Mesendoderm (in vitro differentiated cells): ENCODE results near the gene USP12. TPM values are rescaled to one million over a fixed set of nuclear protein-coding genes. Genes with fewer than 3 reads are reported as not detected.
"Not testable (repeated sequence)": the region's sequence is repeated elsewhere in the genome, so short reads cannot be mapped to it uniquely, and the experiment has no call there.

Experiments used
- DNase-seq: peaks from one replicate; pipeline ENCODE4 v3.0.0; 2013
- H2AK5ac ChIP-seq: 2 replicates; pipeline ENCODE4 v1.6.1; 2013; ENCODE audit warnings: low read length, inconsistent platforms
- H2BK120ac ChIP-seq: 2 replicates; pipeline ENCODE4 v1.6.1; 2013; ENCODE audit warnings: low read depth, mild to moderate bottlenecking, low read length, moderate library complexity, mixed read lengths
- H2BK15ac ChIP-seq: replicated peaks from 2 replicates; pipeline ENCODE4 v1.6.1; 2013; ENCODE audit warnings: low read depth, mild to moderate bottlenecking, moderate library complexity
- H2BK5ac ChIP-seq: 2 replicates; pipeline ENCODE4 v1.6.1; 2013; ENCODE audit warnings: low read length, inconsistent platforms
- H3K18ac ChIP-seq: 2 replicates; pipeline ENCODE4 v1.6.1; 2013; ENCODE audit warnings: mild to moderate bottlenecking, low read length, mixed read lengths
- H3K23ac ChIP-seq: one replicate; pipeline ENCODE4 v1.6.1; 2013; ENCODE audit warnings: low read length
- H3K27ac ChIP-seq: 2 replicates; pipeline ENCODE4 v1.5.1; 2013; ENCODE audit warnings: low read depth, mild to moderate bottlenecking, inconsistent platforms, low read length, moderate library complexity
- H3K27me3 ChIP-seq: 2 replicates; pipeline ENCODE4 v1.6.1; 2013; ENCODE audit warnings: low read length, control low read depth, mild to moderate bottlenecking, inconsistent platforms; ENCODE audit not compliant: insufficient read depth, poor library complexity
- H3K36me3 ChIP-seq: 2 replicates; pipeline ENCODE4 v1.6.1; 2013; ENCODE audit warnings: low read length, inconsistent platforms; ENCODE audit not compliant: control insufficient read depth, insufficient read depth
- H3K4ac ChIP-seq: one replicate; pipeline ENCODE4 v1.6.1; 2013; ENCODE audit warnings: low read depth, mild to moderate bottlenecking, low read length, moderate library complexity
- H3K4me1 ChIP-seq: 2 replicates; pipeline ENCODE4 v1.6.1; 2013; ENCODE audit warnings: low read depth, low read length, inconsistent platforms; ENCODE audit not compliant: control insufficient read depth
- H3K4me2 ChIP-seq: 2 replicates; pipeline ENCODE4 v1.6.1; 2013; ENCODE audit warnings: low read length
- H3K4me3 ChIP-seq: 2 replicates; pipeline ENCODE4 v1.5.1; 2013; ENCODE audit warnings: mild to moderate bottlenecking, low read length
- H3K56ac ChIP-seq: one replicate; pipeline ENCODE4 v1.6.1; 2013; ENCODE audit warnings: low read length
- H3K79me1 ChIP-seq: 2 replicates; pipeline ENCODE4 v1.6.1; 2013; ENCODE audit warnings: low read length, inconsistent platforms
- H3K79me2 ChIP-seq: 2 replicates; pipeline ENCODE4 v1.6.1; 2013; ENCODE audit warnings: mild to moderate bottlenecking, low read length; ENCODE audit not compliant: control insufficient read depth, insufficient read depth
- H3K9ac ChIP-seq: 2 replicates; pipeline ENCODE4 v1.6.1; 2013; ENCODE audit warnings: low read length, inconsistent platforms
- H4K5ac ChIP-seq: one replicate; pipeline ENCODE4 v1.6.1; 2013; ENCODE audit warnings: low read length
- H4K8ac ChIP-seq: one replicate; pipeline ENCODE4 v1.6.1; 2013; ENCODE audit warnings: low read depth, mild to moderate bottlenecking, control low read depth, low read length, moderate library complexity
- WGBS: extraction: QIAGEN DNeasy Blood & Tissue Kit; methylation state at CpG from one replicate; pipeline ENCODE4 v1.1.7; 2013; ENCODE audit warnings: low lambda C conversion rate, missing lambda C conversion rate; ENCODE audit not compliant: insufficient coverage; ENCODE audit errors: extremely low coverage; 5-methylcytosine and 5-hydroxymethylcytosine counted together
- polyA plus RNA-seq, 2 experiments: library from polyadenylated mRNA; stranded (reverse); fragments of 200-250 nt; gene quantifications; one replicate each; pipeline ENCODE4 v1.2.3, GENCODE V29; 2013

The USP12 gene
- polyA plus RNA-seq (2013, experiment 1 of 2): 18.1 TPM
- polyA plus RNA-seq (2013, experiment 2 of 2): 18.5 TPM

DNA sequence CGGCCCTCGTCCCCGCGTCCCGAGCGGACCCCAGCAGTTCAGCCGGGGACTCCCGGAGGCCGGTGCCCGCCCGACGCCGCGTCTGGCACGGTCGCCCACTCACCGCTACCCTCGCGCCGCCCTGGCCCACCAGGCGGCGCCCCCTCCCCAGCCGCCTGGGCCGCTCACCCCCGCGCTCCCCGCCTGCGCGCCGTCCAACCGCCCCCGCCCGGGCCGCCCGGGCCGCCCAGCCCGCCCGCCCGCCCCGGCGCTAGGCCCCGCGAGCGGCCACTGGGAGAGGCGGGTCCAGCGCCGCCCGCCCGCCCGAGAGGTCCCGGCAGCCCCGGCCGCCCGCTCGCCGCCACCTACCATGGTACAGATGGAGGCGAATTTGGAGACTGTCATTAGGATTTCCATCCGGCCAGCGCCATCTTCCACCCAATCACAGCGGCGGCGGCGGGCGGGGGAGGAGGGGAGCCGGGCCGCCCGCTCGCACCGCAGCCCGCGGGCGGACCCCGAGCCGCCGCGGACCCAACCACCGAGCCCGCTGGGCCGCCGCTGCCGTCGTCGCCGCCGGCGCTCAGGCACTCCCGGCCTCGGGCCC, at the start of gene USP12:
Gene USP12 (minus strand): TSS at position 568 of the 583 bp plus-strand sequence. CDS start 172 bp downstream, at position 396.
- Histone ChIP-seq H3K27me3 (no peaks in the 10 kb centered on the region), H4K8ac (peak within 1 kb of the TSS; percentile 70), H3K36me3 (no peaks in the 10 kb centered on the region), H3K23ac (no peak within 1 kb of the TSS), H3K4ac (peak within 1 kb of the TSS; percentile 85), H3K18ac (peak within 1 kb of the TSS; percentile 100), H2AK5ac (no peak within 1 kb of the TSS), H3K4me1 (no peaks in the 10 kb centered on the region), H3K79me1 (peaks cover 5% of the 10 kb centered on the region), H3K9ac (peak within 1 kb of the TSS; percentile 78), H4K5ac (no peak within 1 kb of the TSS), H2BK5ac (no peak within 1 kb of the TSS), H3K27ac (peak within 1 kb of the TSS; percentile 95), H3K79me2 (peaks cover 32% of the 10 kb centered on the region), H3K56ac (peak within 1 kb of the TSS; percentile 88), H2BK15ac (peak within 1 kb of the TSS; percentile 87), H3K4me3 (peak within 1 kb of the TSS; percentile 64), H2BK120ac (peak within 1 kb of the TSS; percentile 82), H3K4me2 (peak within 1 kb of the TSS; percentile 64)
- no CpG with 5 or more reads among the region's 88 CpGs for WGBS
- DNase-seq: peak; percentile 64

- Histone ChIP-seq H3K36me3 (no peaks in the 10 kb centered on the region), H3K4me2 (no peak overlapping the region), H2BK120ac (no peak overlapping the region), H3K4ac (no peak overlapping the region), H3K4me3 (no peak overlapping the region), H3K18ac (no peak overlapping the region), H3K56ac (no peak overlapping the region), H3K79me1 (no peaks in the 10 kb centered on the region), H3K4me1 (no peaks in the 10 kb centered on the region), H3K27me3 (no peaks in the 10 kb centered on the region), H3K79me2 (no peaks in the 10 kb centered on the region), H3K23ac (no peak overlapping the region), H2AK5ac (no peak overlapping the region), H4K5ac (no peak overlapping the region), H4K8ac (no peak overlapping the region), H2BK15ac (no peak overlapping the region), H2BK5ac (no peak overlapping the region), H3K9ac (no peak overlapping the region), H3K27ac (no peak overlapping the region)
- no CpG with 5 or more reads among the region's 19 CpGs for WGBS
- DNase-seq: no peak
Measured at GRCh38 chr13:27219611-27220010, 48.0 kb upstream of the USP12 start.

DNA sequence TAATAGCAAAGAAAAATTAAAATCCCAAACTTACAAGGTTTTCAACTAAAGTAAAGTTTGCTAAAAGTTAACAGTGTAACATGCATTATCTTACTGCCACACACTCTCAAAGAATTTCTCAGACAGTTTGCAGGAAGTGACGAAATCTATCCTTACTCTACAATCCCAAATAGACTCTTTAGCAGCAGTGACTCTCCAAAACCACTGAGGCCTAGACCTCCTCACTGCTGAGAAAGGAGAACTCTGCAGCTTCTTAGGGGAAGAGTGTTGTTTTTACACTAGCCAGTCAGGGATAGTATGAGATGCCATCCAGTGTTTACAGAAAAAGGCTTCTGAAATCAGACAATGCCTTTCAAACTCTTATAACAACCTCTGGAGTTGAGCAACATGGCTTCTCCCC, 47.2 kb upstream of the USP12 start:
- not testable (repeated sequence) for H3K56ac ChIP-seq, H2BK5ac ChIP-seq, H3K36me3 ChIP-seq, H3K79me1 ChIP-seq, H3K23ac ChIP-seq, H3K4ac ChIP-seq, DNase-seq, H3K27me3 ChIP-seq, H2AK5ac ChIP-seq, H3K4me3 ChIP-seq, H4K8ac ChIP-seq, H3K9ac ChIP-seq, H3K27ac ChIP-seq, H3K4me1 ChIP-seq, H3K18ac ChIP-seq, H3K4me2 ChIP-seq, H2BK15ac ChIP-seq, H2BK120ac ChIP-seq, H4K5ac ChIP-seq, H3K79me2 ChIP-seq
- no CpG with 5 or more reads among the region's 1 CpG for WGBS

DNA sequence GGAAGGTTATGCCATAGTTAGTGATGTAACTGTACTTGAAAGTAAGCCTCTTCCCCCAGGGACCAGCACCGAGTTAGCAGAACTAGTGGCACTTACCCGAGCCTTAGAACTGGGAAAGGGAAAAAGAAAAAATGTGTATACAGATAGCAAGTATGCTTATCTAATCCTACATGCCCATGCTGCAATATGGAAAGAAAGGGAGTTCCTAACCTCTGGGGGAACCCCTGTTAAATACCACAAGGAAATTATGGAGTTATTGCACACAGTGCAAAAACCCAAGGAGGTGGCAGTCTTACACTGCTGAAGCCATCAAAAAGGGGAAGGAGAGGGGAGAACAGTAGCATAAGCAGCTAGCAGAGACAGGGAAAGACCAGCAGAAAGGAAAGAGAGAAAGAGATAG, 46.2 kb upstream of the USP12 start:
- not testable (repeated sequence) for H3K4me1 ChIP-seq, H3K4ac ChIP-seq, H3K4me3 ChIP-seq, H3K18ac ChIP-seq, H3K79me1 ChIP-seq, H2AK5ac ChIP-seq, H2BK15ac ChIP-seq, H3K4me2 ChIP-seq, H3K56ac ChIP-seq, H2BK5ac ChIP-seq, H3K9ac ChIP-seq, DNase-seq, H3K36me3 ChIP-seq, H3K23ac ChIP-seq, H2BK120ac ChIP-seq, H4K5ac ChIP-seq, H4K8ac ChIP-seq, H3K27me3 ChIP-seq, H3K79me2 ChIP-seq, H3K27ac ChIP-seq
- WGBS: no CpG with 5 or more reads among the region's 2 CpGs

DNA sequence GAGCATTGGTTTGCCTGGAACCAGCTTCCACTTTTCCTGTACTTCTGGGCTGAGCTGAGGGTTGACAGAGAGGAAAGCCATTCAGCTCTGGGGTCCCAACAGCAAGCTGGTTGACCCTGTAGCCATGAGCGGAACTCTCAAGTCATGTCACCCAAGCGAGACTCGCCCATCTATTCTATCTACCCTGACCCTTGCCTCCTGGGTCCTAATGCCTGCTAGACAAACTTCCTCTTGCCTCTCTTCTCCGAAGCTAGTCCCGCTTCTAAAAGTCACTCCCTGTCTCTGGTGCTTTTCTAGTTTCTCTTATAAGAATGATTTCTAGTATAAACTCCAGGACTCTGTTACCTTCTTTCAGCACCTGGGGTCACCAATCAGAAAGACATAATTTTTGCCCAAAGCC, 41.8 kb upstream of the USP12 start:
- WGBS: no CpG with 5 or more reads among the region's 5 CpGs

More for the DNA sequence above, 41.8 kb upstream of the USP12 start:
- H3K36me3 ChIP-seq, H3K9ac ChIP-seq, H2BK120ac ChIP-seq, H3K56ac ChIP-seq, H3K4ac ChIP-seq, H2BK5ac ChIP-seq, H3K27ac ChIP-seq, H3K27me3 ChIP-seq, H3K18ac ChIP-seq, H2AK5ac ChIP-seq, H4K5ac ChIP-seq, H3K79me2 ChIP-seq, H3K79me1 ChIP-seq, H3K4me3 ChIP-seq, H3K4me2 ChIP-seq, H3K23ac ChIP-seq, H2BK15ac ChIP-seq, H4K8ac ChIP-seq, DNase-seq, H3K4me1 ChIP-seq: not testable (repeated sequence)
